GM18507 (cell line): ENCODE data around the gene GPR149.
"Not testable (repeated sequence)": the region's sequence is repeated elsewhere in the genome, so short reads cannot be mapped to it uniquely, and the experiment has no call there.

Source experiments
- DNase-seq: peaks from one replicate; pipeline ENCODE4 v3.0.0; 2011; ENCODE audit warnings: low read depth; ENCODE audit not compliant: insufficient read length; ENCODE audit errors: extremely low spot score
- FAIRE-seq: peaks from 2 replicates; lab custom pipeline; 2011; peaks lifted over from hg19 to GRCh38; lab: Jason Lieb, UNC

GPR149 gene, protein sequence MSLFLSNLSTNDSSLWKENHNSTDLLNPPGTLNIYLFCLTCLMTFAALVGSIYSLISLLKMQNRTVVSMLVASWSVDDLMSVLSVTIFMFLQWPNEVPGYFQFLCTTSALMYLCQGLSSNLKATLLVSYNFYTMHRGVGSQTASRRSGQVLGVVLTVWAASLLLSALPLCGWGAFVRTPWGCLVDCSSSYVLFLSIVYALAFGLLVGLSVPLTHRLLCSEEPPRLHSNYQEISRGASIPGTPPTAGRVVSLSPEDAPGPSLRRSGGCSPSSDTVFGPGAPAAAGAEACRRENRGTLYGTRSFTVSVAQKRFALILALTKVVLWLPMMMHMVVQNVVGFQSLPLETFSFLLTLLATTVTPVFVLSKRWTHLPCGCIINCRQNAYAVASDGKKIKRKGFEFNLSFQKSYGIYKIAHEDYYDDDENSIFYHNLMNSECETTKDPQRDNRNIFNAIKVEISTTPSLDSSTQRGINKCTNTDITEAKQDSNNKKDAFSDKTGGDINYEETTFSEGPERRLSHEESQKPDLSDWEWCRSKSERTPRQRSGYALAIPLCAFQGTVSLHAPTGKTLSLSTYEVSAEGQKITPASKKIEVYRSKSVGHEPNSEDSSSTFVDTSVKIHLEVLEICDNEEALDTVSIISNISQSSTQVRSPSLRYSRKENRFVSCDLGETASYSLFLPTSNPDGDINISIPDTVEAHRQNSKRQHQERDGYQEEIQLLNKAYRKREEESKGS

DNA sequence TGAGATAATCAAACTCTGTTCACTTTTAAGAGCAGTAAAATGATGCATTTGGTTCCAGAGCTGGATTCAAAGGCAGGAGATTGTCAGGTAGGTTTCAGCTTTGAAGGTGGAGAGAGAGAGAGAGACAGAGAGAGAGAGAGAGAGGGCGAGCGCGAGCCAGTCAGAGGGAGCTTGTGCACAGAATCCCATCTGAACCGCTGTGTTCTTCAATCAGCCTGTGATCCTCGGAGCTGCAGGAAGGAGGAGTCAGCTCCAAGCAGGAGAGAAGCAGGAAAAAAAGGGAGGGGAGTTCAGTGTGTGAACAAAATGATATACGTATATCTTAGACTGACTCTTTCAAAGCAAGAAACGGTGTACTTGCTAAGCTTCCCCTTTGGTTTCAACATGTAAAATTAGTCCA lies at the start of gene GPR149:
GPR149 (minus strand) TSS at position 177 of the 400 bp plus-strand sequence. CDS start 575 bp downstream, outside the sequence.
- no peak for DNase-seq
- no peak for FAIRE-seq

DNA sequence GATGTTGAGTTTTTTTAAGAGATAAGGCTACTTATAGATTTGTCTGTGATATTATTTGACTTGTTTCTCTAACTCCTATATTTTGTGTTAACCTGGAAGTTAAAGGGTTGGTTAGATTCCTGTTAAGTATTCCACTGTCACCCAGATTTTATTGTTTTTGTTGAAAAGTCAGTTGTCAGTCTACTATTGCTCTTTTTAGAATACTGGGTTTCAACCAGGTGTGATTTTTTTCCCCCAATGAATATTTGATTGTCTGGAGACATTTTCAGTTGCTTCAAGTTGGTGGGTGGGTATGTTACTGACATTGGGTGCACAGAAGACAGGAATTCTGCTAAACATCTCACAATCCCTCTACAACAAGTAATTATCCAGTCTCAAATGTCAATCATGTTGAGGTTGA lies 43.8 kb upstream of the GPR149 start:
- FAIRE-seq, result no peak

DNA sequence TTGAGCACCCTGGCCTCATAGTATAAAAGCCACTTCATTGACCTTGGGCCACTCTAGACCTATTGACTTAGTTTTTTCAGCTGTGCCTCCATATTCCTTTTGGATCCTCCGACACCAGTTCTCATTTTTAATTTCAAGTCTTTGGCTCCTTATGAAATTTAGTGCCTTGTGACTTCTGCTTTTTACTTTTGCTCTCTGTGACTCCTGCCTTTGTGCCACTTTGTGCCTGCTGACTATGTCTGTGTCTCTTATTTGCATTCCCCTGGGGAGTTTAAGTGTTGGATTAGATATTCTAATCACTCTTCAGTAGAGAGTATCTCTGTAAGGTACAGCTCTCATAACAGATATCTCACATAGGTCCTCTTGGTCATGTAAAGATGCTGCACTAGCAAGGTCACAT lies 39.6 kb upstream of the GPR149 start:
- FAIRE-seq (no peak), DNase-seq (no peak)

More for the DNA sequence above, 43.8 kb upstream of the GPR149 start:
- no peak for DNase-seq

DNA sequence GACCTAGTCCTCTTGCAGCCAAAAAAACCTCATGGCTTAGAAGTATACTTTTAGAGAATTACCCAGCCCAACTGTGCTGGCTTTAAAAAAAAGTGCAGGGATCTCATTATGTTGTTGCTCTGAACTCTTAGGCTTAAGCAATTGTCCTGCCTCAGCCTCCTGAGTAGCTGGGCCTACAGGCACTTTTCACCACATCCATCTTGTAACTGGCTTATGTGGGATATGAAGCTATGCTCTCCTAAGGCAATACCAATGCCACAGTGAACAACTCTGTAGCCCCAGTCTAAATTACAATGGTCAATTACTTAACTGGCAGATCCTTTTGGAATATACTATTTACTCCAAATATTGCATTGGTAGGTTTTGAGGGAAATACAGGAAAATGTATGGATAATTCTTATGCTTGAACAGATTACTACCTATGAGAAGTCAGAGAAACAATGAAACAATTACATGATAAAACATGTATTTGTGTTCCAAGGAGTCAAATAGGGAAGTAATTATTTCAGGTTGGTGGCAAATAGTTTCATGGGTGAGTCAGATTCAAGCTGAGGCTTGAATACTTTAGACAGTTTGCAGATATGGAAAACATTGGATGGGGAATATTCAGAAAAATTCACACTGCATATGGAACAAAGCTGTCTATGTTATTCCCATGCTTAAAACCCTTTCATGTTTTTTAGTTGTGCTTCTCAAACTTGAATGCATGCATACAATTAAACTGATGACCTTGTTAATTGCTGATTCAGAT lies 34.6 kb upstream of the GPR149 start:
- FAIRE-seq (no peak), DNase-seq (no peak)

DNA sequence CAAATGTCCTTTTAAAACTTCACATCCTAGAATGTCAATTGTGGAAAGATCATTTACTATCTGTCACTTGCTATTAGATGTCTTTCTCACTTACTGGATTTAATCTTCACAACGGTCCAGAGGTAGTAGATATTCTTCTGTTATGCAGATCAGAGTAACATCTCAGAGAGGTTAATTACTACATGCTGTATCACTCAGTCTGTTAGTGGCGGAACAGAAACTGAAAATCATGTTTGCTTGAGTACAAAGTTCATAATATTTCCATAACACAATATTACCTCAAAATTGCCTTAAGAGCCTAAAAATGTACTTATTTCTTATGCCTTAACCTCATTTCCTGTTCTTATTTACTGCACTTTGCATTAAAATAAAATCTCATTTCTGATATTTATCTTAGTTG lies 28.6 kb upstream of the GPR149 start:
- FAIRE-seq (no peak), DNase-seq (no peak)

GRCh38 chr3:154439081-154439480 lies 9.1 kb upstream of the GPR149 start:
- FAIRE-seq, DNase-seq: not testable (repeated sequence)

DNA sequence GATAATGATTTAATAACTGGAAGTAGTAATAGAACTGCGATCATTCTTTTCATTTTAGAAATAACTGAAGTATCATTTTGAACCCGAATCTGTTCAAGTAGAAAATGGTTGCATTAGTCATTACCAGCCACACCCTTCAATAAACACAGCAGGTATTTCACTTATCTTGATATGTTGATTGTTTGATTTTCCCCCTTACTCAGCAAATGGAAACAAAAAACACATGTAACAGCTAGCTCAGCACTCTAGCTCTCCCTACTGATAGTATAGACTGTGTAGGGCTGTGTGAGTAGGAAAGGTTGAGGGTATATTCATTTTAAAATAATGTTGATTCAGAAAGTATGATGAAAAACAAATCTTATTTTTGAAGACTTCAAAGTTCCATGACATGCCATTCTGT lies 1.1 kb upstream of the GPR149 start:
- DNase-seq (no peak), FAIRE-seq (no peak)

GRCh38 chr3:154428286-154429206 lies 1.4 kb downstream of the GPR149 start:
- DNase-seq (no peak), FAIRE-seq (no peak)

- FAIRE-seq, result no peak
- DNase-seq, result no peak
Observed at GRCh38 chr3:154427685-154428285, 2.2 kb downstream of the GPR149 start.

- no peak for FAIRE-seq
- DNase-seq, result no peak
Observed at GRCh38 chr3:154422694-154423093, 7.3 kb downstream of the GPR149 start.

- no peak for DNase-seq
Observed at GRCh38 chr3:154421083-154421482, 8.9 kb downstream of the GPR149 start.

DNA sequence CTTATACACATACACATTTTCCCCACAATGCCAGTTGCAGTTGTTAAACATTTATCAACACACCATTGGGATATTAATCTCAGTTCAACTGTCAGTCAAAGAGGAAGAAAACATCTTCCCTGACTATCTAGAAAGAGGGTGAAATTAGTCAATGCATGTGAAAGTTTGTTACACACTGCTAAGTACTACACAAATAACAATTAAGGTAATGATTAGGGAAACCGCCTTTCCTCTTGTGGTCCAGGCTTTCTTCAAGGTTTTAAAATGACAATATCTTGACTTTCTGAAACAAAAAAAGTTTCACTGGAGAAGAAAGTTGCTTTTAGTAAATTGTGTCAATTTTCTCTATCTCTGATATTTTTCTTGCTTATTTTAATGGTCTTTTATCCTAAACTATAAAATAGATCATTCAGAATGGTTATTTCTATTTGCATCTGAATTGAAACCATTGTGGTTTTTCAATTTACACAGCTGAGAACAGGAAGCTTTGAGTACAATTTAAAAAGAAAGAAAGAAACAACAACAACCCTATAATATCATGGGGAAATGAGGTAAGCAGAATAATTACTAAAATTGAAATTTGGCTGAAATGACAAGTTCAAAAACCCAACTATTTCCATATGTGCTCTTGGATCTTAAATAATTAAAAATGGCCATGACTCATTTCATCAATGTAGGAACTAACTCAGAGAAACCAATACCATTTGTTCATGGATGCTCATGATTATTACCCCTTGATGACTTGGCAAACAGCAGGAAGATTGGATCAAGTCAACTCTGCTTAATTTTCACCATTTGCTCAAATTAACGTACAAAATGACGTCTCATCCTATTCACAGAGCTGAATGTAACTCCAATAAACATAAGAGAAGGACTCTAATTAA lies 31.7 kb downstream of the GPR149 start:
- FAIRE-seq (peak; percentile 81), DNase-seq (no peak)

More at GRCh38 chr3:154421083-154421482, 8.9 kb downstream of the GPR149 start:
- FAIRE-seq, result no peak

- FAIRE-seq, result no peak
- DNase-seq, result no peak
Observed at GRCh38 chr3:154389861-154390260, 40.1 kb downstream of the GPR149 start.

DNA sequence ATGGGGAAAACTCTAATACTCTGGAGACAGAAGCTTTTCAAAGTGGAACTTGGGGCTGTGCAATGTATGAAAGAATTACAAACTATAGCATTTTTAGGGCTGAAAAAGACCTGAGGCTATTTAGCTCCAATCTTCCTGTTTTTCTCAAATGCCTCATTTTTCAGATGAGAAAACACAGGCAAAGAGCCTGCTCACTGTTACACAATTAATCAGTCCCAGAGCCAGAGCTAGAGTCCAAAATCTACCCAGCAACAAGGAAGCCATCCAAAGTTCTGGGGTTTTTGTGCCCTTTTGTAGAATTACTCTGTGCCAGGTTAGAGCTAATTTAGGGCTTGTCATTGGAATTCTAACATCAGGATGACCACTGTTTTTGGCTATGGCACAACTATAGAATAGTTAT lies 45.5 kb downstream of the GPR149 start:
- DNase-seq (no peak), FAIRE-seq (no peak)

DNA sequence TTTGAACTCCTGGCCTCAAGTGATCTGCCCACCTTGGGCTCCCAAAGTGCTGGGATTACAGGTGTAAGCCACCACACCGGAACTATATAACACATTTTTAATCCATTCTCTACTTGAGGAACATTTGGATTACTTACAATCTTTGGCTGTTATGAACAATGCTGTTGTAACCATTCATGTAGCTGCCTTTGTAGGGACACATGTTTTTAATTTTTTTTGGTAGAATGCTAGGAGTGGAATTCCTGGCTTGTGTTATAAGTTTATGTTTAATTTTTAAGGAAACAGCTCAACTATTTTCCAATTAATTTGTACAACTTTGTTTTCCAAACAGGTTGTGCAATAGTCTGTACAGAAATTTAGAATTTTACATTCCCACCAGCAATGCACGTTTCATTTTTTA lies 51.7 kb downstream of the GPR149 start:
- no peak for DNase-seq
- no peak for FAIRE-seq

DNA sequence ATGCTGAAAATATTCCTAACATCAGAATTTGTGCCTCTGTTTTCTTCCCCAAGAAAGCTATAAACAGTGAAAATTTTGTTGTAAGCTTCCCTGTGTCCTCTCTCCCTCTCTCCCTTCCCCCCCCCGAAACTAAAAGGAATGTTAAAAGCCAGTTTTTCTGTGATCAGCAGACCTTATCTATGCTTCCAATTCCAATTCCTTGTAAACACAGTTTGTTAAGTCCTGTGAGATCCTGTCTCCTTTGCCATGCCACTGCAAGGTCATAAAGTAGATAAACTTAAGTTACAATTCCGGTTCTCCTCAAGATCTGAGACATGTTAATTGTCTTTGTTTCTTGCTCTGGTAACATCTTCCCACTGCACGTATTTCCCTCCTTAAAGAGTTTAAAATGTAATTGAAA lies 62.8 kb downstream of the GPR149 start:
- FAIRE-seq (no peak), DNase-seq (no peak)

DNA sequence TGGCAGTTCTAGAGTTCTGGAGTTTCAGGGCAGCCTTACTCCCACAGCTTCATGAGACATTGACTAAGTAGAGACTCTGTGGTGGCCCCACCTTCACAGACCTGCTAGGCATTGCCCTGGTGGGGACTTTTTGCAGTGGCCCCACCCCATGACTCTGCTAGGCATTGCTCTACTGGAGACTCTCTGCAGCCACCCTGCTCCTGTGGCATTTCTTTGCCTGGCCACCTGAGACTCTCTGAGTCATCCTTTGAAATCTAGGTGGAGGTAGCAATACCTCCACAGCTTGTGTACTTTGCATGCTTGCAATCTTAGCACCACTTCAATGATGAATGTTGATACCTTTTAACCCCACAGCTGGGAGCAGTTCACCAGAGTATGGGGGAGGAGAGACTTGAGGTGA lies 65.1 kb downstream of the GPR149 start:
- FAIRE-seq (no peak), DNase-seq (no peak)

DNA sequence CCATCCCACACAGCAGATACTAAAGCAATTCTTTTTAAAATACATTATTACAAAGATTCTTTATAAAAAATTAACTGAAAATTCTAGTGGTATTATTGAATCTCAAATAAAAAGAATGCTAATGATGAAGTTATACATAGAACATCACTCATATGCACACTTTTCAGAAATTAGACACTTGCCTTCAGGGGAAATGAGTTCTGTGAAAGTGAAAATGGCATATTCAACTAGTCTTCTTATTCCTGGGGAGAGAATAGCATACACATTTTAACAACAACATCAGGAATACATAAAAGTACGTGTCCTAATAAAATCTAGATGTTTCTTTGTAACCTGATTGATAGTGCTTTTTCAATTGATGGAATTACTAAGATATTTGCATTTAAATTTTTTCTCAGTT lies 68.9 kb downstream of the GPR149 start:
- DNase-seq, result no peak
- FAIRE-seq, result no peak
